Stimulated activated CD8-positive, alpha-beta memory T cell treated with anti-CD3 and anti-CD28 coated beads, Interleukin-15, amount 100 ng/mL, for 48 hours (primary cell): ENCODE measurements around the gene EVA1A.
"Not testable (repeated sequence)": the region's sequence is repeated elsewhere in the genome, so short reads cannot be mapped to it uniquely, and the experiment has no call there.

Source experiments
- DNase-seq, 2 donors: peaks; one replicate each; pipeline ENCODE4 v3.0.0-alpha.2; 2020; ENCODE audit warnings: low read depth in 2 of 2

EVA1A gene

DNA sequence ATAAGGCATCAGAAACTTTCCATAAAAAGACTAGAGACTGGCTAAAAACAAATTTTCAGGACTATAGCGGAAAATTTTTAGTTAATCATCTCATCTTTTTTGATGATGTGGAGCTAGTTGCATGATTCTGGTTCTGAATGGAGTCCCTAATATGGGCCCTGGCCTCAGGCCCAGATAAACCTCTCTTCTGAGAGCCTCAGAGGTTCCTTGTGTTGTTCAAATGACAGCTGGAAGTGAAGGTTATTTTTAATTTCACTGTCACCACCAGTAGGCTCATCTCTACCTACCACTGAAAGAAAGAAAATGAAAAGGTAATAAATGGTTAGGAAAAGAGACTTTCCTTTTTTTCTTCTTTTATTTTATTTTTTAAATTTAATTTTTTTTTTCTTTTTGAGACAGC, 75.9 kb downstream of the EVA1A start:
- DNase-seq, result no peak

DNA sequence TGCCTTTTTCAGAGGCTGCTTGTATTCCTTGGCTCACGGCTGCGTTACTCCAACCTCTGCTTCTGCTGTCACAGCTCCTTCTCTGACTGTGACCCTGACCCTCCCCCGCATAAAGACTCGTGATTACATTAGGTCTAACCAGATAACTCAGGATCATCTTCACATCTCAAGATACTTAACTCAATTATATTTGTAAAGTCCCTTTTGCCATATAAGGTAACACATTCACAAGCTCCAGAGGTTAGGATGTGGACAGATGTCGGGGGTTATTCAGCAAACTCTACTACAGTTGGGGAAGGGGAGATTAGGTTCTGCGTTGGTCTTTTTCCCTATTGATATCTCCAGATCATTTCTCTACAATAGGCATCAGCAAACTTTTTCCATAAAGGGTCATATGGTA, 76.9 kb downstream of the EVA1A start:
- DNase-seq, result no peak

DNA sequence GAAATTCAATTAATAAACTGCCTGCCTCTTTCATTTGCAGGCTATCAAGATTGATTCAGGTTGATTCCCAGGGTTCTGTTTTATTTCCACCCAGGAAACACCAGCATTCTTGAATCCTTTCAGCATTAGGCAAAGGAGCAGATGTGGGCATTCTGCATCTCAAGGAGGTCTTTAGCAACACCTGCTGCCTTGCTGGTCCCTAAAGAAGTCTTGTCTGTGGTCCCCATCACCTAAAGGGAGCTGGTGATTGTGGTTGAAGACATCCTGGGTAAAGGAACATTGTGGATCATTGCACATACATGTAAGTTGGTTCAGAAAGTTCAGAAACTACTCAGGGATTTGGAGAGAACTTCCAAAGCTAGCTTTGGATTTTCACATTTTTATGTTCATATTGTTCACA, 78.3 kb downstream of the EVA1A start:
- no peak for DNase-seq

DNA sequence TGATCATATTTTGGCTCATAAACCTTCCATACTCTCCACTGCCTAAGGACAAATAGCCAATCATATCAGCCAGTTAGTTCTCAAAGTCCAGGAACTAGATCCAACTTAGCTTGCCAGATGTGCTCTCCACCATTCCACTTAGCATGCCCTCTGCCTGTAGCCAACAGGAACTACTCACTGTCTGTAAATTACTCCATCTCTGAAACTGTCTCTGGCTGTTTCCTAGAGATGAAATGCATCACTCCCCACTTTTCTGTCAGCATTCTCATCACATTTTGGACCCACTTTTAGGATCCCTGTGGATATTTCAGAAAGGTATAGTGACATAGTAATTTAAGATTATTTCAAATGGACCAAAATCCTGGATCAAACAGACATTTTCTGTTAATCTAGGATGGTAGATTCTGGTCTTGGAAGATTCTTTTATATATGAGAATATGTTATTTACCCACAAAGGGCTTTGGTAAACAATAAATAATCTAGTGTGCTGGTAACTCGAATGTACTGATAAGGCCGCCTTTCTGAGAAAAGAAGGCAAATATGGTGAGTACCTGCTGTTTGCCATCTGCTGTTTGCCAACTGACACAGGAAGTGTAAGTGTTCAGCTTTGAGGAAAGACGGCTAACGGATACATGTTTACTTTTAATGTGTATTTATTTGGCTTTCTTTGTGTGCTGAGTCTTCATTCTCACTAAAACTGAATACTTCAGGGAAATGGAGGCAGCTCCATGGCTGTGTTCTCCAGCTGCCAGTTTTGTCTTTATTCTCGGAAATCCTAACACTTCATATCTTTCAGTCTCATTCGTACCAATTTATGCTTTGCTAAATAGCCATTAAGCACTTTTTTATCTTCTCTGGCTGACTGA, 79.5 kb downstream of the EVA1A start:
- no peak for DNase-seq

DNA sequence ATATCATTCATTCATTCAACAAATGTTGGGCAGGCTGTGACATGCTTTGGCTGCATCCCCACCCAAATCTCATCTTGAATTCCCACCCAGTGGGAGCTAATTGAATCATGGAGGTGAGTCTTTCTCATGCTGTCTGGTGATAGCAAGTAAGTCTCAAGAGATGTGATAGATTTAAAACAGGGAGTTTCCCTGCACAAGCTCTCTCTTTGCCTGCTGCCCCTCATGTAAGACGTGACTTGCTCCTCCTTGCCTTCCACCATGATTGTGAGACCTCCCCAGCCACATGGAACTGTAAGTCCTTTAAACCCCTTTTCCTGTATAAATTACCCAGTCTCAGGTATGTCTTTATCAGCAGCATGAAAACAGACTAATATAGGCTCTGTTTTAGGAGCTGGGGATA, 83.0 kb downstream of the EVA1A start:
- DNase-seq, result not testable (repeated sequence)

DNA sequence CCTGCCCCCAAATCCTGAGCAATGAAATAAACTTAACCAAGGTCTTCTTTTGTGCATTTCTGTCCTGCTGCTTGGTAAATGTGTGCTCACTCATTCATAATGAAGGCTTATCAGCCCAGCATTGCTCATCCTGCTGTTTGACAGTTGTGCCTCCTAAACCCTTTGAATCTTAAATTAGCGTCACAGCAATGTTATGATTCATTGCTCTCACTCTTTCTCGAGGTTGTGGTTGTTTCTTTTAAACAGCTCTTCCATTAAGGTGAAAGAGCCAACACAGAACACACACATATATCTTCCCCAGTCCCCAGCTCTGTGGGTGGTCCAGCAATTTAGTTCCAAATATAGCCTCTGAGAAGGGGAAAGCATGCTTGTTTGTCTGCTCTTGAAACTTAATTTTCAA, 84.0 kb downstream of the EVA1A start:
- DNase-seq, result no peak

DNA sequence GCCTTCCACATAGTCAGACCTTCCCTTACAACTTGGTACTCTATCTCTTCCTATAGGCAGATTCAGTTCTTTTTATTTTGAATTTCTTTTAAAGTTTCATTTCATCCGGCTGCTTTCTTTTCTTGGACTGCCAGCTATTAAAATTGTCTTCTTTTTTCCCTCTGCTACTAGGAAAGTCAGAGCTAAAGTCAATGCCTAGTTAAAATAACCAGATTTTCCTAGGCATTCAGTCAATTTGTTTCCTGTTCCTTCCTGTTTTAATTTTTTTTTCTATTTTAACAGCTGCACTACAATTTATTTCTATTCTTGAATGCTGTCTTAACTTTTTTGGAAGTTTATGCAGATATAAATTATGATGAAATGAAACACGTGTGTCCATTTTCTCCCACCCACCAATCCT, 84.8 kb downstream of the EVA1A start:
- DNase-seq, result no peak

DNA sequence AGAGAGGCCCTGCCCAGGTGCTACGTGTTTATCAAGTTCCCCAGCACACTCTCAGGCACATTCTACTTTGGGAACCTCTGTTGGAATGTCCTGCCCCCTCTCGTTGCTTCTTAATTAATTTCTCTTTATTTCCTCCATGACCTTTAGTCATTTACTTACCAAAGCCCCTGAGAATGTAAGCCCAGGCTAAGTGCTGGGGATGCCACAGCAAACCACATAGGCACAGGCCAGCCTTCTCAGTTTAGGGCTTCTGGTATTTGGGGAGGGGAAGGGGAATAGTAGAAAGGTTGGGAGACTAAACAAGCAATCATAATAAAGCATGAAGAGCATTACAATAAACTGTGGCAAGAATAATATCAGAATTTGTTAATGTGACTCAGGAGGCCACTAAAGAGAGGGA, 85.7 kb downstream of the EVA1A start:
- DNase-seq, result no peak

DNA sequence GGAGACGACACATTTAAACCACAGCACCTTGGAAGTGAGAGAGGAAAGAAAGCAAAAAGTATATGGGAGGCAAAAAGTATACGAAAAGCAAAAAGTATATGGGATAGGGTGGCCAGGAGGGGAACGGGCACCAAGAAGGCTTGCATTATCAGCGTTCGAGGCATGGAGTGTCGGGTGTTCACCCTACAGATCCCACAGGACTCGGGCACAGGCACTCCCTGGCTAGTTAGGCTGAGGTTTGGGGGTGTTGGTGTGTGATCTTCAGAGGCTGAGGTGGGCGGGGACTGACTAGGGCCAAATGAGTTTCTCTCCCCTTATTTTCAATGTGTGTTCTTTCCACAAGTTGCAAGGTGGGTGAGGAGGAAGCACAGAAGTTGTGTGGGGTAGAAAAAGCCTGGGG, 86.6 kb downstream of the EVA1A start:
- no peak for DNase-seq

DNA sequence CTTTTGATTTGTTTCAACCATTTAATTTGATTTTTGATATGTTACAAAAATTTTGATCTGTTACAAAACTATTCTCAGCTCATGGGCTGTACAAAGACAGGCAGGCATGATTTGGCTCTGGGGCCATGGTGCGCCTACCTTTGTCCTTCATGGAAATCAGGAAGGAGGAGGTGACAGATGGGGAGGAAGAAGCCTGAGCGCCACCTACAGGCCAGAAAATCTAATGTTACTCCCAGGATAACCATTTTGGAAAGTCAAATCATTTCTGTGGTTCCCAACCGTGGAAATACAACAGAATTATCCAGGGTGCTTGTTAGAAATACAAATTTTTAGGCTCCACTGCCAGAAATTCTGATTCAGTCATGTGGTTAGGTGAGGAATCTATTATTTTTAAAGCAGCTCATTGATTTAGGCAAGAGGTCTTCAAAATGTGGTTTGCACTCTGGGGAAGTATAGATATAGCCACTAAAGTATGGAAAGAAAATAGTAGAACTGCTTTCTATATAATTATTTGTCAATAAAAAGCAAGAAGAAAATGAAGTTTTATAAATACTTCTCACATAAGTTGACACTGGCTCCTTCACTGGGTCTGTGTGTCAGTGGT, 93.9 kb downstream of the EVA1A start:
- DNase-seq, result no peak

DNA sequence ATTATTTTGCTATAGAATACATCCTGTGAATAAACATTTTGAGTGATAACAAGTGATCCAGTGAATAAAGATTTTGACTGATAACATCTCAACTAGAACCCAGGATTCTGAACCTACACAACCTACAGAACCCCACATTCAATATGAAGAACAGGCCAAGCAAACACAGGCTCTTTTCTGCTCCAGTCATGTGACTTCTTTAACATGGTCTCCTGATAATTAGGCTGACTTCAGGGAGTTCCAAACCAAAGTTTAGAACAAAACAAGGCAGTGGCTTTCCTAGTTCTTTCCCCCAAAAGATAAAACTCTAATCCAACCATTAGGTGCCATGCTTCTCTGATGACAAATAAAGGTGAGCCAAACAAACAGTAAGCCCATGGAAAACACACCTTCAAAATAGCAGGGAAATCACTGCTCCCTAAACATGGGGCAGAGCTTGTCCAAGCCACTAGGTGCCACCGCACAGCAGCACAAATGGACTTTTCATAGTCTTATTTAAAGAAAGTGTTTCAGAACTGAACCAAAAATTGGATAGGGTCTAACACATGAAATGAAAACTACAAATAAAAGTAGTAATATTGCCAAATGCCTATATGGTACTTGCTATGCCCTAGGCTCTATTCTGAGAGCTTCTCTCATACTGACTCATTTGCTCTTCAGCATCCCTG, 95.3 kb downstream of the EVA1A start:
- DNase-seq, result no peak

DNA sequence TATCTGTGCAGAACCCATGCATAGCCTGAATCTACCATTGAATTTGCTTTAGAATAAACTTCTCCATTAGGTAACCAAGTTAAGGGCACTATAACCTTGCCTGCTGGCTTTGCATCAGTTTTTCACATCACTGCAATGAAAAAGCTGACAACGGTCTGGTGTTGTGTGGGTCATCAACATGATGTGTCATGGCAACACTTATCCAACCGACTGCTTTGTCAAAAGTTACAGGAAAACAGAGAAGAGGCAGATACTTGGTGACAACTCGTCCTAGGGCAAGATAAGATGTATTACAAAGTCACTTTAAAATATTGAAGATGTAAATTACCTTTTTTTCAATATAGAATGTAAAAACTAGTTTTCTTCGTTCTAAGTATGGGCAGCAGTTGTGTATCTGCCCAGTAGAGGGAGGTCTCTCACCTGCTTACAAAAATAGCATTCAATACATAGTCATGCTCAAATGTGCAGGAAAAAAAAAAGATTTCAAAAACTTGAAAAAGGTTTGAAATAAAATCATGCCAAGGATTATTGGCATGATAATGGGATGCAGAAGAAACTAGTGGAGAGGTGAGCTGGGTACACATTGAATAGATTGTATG, 96.3 kb downstream of the EVA1A start:
- no peak for DNase-seq

DNA sequence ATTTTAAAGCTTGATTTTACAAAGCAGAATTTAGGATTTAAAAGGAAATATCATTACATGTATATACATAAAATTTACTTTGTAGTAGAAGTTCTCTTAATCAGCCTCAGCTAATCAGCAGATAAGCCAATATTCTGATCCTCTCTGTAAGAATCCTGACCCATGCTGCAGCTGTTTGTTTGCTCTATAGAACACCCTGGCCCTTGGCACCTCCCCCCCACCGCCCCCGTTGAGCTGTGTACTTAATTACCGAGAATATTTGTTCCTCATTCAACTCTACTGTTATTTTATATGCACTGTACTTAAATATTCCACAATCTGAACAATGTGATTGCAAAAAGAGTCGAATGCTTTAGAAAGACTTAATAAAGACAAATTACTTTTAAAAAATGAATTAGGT, 98.0 kb downstream of the EVA1A start:
- DNase-seq, result no peak

DNA sequence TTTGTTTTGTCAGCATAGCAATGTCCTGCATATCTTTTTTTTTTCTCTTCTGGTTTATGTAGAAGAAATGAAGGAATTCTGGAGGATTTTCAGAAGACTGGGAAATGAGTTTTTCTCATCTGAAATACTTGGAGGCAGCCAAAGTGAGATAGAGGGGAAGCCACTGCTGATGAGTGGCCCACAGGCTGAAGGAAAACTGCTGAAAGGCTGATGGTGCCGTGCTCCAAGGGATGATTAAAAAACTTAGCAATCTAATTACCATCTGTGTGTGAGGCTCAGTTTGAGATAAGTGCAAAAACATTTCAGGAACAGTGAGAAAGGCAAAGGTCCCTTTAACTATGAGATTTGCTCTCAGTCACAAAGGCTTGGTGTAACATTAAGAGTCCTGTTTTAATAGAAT, 98.5 kb downstream of the EVA1A start:
- DNase-seq, result no peak

DNA sequence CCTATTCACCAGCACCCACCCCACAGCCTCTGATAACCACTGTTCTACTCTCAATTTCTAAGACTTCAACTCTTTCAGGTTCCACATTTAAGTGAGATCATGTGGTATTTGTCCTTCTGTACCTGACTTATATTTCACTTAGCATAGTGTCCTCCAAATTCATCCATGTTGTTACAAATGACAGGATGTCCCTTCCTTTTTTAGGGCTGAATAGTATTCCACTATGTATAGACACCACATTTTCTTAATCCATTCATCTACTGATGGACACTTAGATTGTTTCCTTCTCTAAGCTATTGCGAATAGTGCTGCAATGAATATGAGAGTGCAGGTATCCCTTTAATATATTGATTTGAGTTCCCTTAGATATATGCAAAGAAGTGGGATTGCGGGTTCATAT, 100.1 kb downstream of the EVA1A start:
- DNase-seq, result no peak

DNA sequence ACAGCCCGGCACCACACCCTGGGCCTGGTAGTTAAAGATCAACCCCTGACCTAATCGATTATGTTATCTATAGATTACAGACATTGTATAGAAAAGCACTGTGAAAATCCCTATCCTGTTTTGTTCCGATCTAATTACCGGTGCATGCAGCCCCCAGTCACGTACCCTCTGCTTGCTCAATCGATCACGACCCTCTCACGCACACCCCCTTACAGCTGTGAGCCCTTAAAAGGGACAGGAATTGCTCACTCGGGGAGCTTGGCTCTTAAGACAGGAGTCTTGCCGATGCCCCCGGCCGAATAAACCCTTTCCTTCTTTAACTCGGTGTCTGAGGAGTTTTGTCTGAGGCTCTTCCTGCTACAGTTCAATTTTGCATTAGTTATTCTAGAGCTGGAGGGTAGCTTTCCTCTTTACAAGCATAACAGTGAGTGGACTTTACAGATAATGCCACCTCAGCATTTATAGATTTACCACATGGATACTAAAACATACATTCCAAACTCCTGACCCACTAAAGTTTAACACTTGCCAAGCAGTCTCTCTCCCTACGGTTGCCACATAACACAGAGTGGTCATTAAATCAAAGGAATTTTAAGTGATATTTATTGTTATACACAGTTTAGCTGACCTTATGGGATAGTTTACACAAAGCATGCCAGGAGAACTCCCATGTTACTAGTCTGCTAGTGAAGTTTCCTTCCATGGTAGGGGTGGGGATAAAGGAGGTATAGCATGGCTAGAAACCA, 101.0 kb downstream of the EVA1A start:
- DNase-seq, result no peak

DNA sequence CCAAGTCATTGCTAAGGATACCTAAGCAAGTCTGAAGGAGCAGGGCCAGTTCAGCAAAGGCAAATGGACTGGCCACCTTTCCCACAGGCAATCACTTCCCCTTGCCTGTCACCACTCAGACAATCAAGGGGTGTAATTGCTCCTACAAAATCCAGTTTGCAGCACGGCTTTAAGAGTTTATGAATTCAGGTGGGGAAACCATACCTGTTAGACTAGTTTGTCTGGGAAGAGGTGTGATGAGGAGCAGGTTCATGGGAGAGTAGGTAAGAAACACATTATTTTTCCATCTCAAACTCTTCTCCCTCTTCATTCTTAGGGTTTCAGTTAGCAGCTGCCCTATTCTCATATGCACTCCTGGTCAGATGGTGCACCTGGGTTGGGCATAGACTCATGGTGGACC, 102.5 kb downstream of the EVA1A start:
- no peak for DNase-seq

DNA sequence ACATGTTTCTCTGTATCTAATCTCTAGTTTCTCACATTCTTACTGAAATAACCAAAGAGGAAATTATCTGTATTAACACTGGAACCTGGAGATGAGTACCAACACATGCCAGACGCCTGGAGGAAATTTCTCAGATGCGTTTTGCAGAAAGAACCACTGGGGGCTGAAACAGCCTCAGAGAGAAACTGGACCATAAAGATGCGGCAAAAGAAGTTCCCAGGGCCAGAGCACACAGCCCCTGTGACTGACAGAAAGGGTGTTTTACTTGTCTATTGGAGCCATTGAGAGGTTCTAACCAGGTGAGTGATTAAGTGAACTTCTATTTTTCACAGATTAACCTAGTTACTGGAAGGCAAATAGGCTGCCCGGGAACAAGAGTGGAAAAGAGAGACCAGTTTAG, 103.9 kb downstream of the EVA1A start:
- no peak for DNase-seq

DNA sequence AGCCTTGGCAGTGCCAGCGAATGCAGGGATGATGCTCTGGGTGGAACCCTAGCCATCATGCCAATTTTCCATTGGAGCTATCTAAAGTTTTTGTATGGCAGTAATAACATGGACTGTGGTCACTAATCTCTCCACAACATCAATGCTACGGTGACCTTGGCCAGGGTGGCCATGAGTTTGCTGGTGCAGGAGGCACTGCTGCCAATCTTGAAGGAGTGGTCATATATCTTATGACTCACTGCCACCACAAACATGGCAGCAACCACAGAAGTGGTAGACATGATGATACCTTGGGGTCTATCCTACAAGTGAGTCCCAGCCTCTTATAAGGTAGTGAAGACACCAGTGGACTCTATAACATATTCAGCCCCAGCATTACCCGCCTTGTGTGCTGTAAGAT, 104.6 kb downstream of the EVA1A start:
- no peak for DNase-seq

DNA sequence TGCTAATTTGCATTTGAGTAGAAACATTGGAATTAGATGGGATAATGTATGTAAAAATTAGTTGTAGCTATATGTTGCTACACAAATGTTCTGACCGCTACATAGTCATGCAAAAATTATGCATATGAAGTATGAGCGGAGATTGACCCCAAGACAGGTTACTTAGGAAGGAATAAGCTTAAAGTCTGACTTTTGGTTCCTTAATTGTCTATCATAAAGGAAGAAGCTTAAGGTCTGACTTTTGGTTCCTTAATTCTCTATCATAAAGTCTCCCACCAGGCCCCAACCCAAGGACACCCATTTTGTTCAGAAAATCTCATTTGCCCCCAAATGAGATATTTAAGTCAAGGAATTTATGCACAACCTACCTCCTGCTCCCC, 106.5 kb downstream of the EVA1A start:
- no peak for DNase-seq

DNA sequence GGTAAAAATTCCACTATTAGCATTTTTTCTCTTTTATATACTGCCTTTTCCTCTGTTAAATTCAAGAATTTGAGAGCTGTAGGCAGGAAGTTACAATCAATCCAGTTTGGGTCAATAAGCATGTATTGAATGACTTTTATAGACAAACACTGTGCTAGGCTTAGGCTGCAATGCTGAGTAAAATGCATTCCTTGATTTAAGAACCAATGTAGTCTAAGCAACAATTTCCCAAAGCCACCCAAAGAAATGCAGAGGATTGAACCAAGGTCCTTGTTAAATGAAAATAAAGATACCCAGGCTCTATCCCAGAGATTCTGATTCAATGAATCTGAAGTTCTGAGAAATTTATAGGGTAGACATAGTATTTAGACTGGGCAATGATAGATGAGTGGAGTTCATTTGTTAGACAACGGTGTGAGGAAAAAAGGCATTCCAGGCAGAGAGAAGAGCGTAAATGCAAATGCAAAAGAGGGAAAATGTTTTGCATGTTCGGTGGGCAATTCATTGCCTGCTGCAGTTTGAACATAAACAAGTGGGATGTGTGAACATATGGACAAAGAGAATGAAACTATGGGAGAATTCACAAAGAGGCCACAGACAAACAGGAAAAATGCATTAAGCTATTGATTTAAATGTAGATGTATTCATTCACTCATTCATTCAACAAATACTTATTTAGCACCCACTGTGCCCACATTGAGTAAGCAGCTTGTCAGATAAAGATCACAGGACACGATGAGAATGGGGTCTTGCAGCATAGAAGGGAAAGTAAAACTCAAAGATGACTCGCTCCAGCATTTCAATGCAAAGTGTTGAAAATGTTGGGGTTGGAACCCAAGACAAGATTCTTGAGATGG, 107.1 kb downstream of the EVA1A start:
- DNase-seq, result no peak
